GM21576 (cell line): ENCODE data around the gene ZNF12.
"Not testable (repeated sequence)": the region's sequence is repeated elsewhere in the genome, so short reads cannot be mapped to it uniquely, and the experiment has no call there.

Source experiments
- ATAC-seq: cut with Tn5 transposase; IDR thresholded peaks from one replicate; pipeline ENCODE4 v1.9.1; 2021; ENCODE audit warnings: mild to moderate bottlenecking, moderate library complexity; ENCODE audit not compliant: unreplicated experiment

Gene ZNF12

GRCh38 chr7:6700793-6701192, 6.0 kb downstream of the ZNF12 start:
- ATAC-seq = no peak

DNA sequence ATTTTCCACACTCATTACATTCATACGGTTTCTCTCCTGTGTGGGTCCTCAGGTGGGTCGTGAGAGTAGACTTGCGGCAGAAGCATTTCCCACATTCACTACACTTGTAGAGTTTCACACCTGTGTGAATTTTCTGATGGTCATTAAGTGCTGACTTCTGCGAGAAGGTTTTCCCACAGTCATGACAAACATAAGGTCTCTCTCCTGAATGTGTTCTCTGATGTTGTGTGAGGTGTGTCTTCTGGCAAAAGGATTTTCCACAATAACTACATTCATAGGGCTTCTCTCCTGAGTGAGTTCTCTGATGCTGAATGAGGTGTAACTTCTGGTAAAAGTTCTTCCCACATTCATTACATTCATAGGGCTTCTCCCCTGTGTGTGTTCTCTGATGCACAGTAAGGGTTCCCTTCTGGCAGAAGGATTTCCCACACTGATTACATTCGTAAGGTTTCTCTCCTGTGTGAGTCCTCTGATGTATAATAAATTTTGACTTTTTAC, 15.1 kb downstream of the ZNF12 start:
- ATAC-seq = no peak

DNA sequence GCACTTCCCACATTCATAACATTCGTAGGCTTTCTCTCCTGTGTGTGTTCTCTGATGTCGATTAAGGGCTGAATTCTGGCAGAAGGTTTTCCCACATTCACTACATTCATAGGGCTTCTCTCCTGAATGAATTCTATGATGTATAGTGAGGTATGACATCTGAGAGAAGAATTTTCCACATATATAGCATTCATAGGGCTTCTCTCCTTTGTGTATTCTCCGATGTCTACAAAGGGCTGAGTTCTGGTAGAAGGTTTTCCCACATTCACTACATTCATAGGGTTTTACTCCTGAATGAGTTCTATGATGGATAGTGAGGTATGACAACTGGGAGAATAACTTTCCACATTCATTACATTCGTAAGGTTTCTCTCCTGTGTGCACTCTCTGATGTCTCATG, 15.6 kb downstream of the ZNF12 start:
- no peak for ATAC-seq

- ATAC-seq = no peak
Observed at GRCh38 chr7:6680146-6680545, 26.6 kb downstream of the ZNF12 start.

GRCh38 chr7:6675807-6676405, 30.8 kb downstream of the ZNF12 start:
- ATAC-seq = no peak

DNA sequence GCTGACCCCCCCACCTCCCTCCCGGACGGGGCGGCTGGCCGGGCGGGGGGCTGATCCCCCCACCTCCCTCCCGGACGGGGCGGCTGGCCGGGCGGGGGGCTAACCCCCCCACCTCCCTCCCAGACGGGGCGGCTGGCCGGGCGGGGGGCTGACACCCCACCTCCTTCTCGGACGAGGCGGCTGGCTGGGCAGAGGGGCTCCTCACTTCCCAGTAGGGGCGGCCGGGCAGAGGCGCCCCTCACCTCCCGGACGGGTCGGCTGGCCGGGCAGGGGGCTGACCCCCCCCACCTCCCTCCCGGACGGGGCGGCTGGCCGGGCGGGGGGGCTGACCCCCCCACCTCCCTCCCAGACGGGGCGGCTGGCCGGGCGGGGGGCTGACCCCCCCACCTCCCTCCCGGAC, 35.9 kb downstream of the ZNF12 start:
- ATAC-seq = not testable (repeated sequence)

DNA sequence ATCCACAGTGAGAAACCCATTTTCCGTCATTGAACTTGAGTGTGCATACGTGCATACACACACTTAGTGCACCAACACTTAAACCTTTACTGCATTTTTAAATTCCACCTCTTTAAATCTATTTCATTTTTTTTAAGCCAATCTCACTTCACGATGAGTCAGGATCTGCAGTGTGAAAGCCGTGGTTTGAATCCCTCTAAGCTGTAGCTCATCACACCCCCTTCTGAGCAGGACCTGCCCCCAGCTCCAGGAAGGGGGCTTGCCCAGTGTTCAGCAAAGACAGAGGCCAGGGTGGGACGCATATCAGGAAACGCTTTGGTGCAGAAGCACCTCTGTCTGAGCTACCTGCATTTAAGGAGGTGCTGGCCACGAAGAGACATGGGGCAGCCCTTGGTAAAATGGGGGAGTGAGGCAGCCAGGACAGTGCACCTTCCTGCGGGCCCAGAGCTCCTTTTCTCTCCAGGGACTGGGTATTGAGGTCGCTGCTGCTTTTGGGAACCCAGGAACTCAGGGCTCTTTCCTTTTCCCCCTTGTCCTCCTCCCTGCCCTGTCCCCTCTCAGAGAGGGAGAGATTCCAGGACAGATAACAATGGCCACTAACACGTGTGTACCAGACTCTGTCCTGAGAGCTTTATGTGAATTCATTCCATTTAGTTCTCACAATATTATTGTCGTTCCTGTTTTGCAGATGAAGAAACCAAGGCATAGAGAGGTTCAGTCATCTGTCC, 48.0 kb downstream of the ZNF12 start:
- ATAC-seq = no peak

- ATAC-seq = no peak
Observed at GRCh38 chr7:6656413-6656812, 50.3 kb downstream of the ZNF12 start.

GRCh38 chr7:6655636-6656385, 50.9 kb downstream of the ZNF12 start:
- no peak for ATAC-seq

DNA sequence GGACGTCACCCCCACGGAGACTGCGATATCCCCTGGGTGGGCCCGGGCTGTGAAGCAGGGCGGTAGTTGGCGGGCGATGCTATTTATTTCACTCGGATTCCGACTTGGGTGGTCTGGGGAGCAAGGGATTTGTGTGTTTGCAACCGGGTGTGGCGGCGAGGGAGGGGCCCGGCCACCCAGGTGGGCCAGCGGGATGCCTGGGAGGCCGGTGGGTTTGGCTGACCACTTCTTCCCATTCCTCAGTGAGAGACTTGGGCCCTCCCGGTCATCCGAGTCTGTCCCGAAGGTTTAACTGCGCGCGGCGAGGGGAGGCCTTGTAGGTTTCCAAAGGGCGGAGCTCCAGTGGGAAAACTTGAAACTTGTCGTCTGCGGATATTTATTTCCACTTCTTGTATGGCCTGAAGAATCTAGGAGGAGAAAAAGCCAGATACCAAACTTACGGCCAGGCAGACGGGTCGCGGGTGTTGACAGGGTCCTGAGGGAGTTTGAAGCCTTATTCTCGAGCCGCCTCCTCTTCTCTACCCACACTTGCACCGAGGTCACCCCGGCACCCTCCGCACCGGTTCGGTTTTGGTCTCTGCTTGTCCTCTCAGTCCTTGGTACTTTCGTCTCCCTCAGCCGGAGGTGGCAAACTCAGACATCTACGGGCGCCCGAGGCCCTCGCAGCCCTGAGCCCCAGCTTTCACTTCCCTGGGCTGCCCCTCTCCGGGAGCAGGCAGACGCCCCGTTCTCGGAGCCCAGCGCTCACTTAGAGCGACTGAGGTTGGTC, 51.7 kb downstream of the ZNF12 start:
- ATAC-seq = no peak

GRCh38 chr7:6654113-6654841, 52.5 kb downstream of the ZNF12 start:
- no peak for ATAC-seq

- ATAC-seq = no peak
Observed at GRCh38 chr7:6653071-6654003, 53.4 kb downstream of the ZNF12 start.

GRCh38 chr7:6652446-6653011, 54.2 kb downstream of the ZNF12 start:
- no peak for ATAC-seq

- ATAC-seq = no peak
Observed at GRCh38 chr7:6651851-6652445, 54.8 kb downstream of the ZNF12 start.

GRCh38 chr7:6650521-6651011, 56.2 kb downstream of the ZNF12 start:
- no peak for ATAC-seq

DNA sequence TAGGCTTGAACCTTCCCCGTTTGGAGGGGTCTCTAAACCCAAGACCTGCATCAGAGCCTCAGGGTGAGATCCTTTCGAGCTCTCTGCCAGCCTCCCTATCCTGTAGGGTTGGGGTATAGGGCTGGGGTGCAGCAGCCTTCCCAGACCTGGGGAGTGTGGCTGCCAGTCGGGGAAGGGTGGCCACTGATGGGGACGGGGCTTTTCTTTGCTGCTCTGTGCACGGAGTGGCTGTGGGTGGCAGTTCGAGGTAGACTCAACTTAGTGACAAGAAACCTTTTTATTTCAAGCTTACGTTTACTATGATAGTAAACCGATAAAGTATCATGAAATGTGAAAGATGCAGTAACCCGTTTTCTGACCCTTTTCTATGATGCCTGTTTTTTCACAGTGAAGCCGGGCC, 56.7 kb downstream of the ZNF12 start:
- no peak for ATAC-seq

GRCh38 chr7:6649241-6649961, 57.3 kb downstream of the ZNF12 start:
- ATAC-seq = no peak

DNA sequence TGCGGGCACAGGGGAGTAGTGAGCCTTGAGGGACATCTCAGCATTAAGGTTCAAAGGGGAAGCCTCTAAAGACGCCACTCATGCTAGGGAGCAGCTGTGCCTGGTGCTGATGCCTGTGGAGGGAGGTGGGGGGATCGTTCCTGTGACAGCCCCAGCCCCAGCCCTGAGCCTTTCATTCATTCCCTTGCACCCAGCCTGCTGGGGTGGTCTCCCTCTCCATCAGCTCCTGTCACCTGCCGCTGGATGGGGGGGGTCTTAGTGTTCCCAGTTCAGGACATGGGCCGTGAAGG, 58.0 kb downstream of the ZNF12 start:
- no peak for ATAC-seq
